Stimulated activated CD4-positive, alpha-beta T cell treated with anti-CD3 and anti-CD28 coated beads, Interleukin-1b, Interleukin-23, amount 100 ng/mL, for 24 hours (primary cell): ENCODE data around the gene ASIC2.

Experiments
- DNase-seq, 4 experiments: peaks; one replicate each; pipeline ENCODE4 v3.0.0-alpha.2; 2020; ENCODE audit warnings: low read depth in 4 of 4, low spot score in 1 of 4

ASIC2 gene

GRCh38 chr17:33288954-33289353, 4.1 kb downstream of the ASIC2 start:
- no peak for DNase-seq

GRCh38 chr17:33287096-33287725, 5.9 kb downstream of the ASIC2 start:
- DNase-seq = no peak

- DNase-seq = no peak
Observed at GRCh38 chr17:33285413-33285812, 7.7 kb downstream of the ASIC2 start.

- DNase-seq = no peak
Observed at GRCh38 chr17:33284022-33284421, 9.1 kb downstream of the ASIC2 start.

GRCh38 chr17:33280162-33280943, 12.7 kb downstream of the ASIC2 start:
- DNase-seq = no peak

GRCh38 chr17:33277436-33278100, 15.5 kb downstream of the ASIC2 start:
- DNase-seq = no peak

GRCh38 chr17:33273743-33274410, 19.2 kb downstream of the ASIC2 start:
- DNase-seq = no peak

- DNase-seq = no peak
Observed at GRCh38 chr17:33273271-33273670, 19.8 kb downstream of the ASIC2 start.

GRCh38 chr17:33272438-33272837, 20.7 kb downstream of the ASIC2 start:
- no peak for DNase-seq

- DNase-seq = no peak
Observed at GRCh38 chr17:33269337-33270060, 23.6 kb downstream of the ASIC2 start.

GRCh38 chr17:33267851-33268548, 25.1 kb downstream of the ASIC2 start:
- DNase-seq = no peak

- DNase-seq = no peak
Observed at GRCh38 chr17:33267271-33267790, 25.8 kb downstream of the ASIC2 start.

- DNase-seq = no peak
Observed at GRCh38 chr17:33266611-33267010, 26.5 kb downstream of the ASIC2 start.

- no peak for DNase-seq
Observed at GRCh38 chr17:33266116-33266515, 27.0 kb downstream of the ASIC2 start.

- no peak for DNase-seq
Observed at GRCh38 chr17:33263396-33263795, 29.7 kb downstream of the ASIC2 start.

- no peak for DNase-seq
Observed at GRCh38 chr17:33262266-33263123, 30.6 kb downstream of the ASIC2 start.

GRCh38 chr17:33261820-33262219, 31.3 kb downstream of the ASIC2 start:
- no peak for DNase-seq

GRCh38 chr17:33260638-33261037, 32.5 kb downstream of the ASIC2 start:
- no peak for DNase-seq

GRCh38 chr17:33258296-33258695, 34.8 kb downstream of the ASIC2 start:
- no peak for DNase-seq
